Peyer's patch (tissue), 4 donors: ENCODE measurements around the gene RBBP5. TPM values are rescaled to one million over a fixed set of nuclear protein-coding genes. Genes with fewer than 3 reads are reported as not detected.

ENCODE experiments used
- DNase-seq, 3 donors: peaks; one replicate each; pipeline ENCODE4 v3.0.0-alpha.2; 2017 to 2019
- H3K27ac ChIP-seq, 4 donors: fragments of 200-600 bp; sonication (generic); one replicate each; pipeline ENCODE4 v1.5.1; 2016 to 2019
- H3K27me3 ChIP-seq, 2 donors: fragments of 200-600 bp; sonication (generic); one replicate each; pipeline ENCODE4 v1.5.1; 2019
- H3K36me3 ChIP-seq, 3 donors: fragments of 200-600 bp; sonication (generic); one replicate each; pipeline ENCODE4 v1.5.1; 2016 to 2019
- H3K4me1 ChIP-seq, 4 donors: fragments of 200-600 bp; sonication (generic); one replicate each; pipeline ENCODE4 v1.5.1; 2016 to 2019
- H3K4me3 ChIP-seq, 4 donors: fragments of 200-600 bp; sonication (generic); 1 replicate in 3 of 4; 2 replicates in 1 of 4; pipeline ENCODE4 v1.5.1; 2016 to 2019; ENCODE audit warnings: mild to moderate bottlenecking in 1 of 4
- H3K9me3 ChIP-seq, 4 donors: fragments of 200-600 bp; sonication (generic); one replicate each; pipeline ENCODE4 v1.5.1; 2016 to 2019; ENCODE audit warnings: mild to moderate bottlenecking in 1 of 4
- POLR2A ChIP-seq, 2 donors: fragments of 450-650 bp; IDR thresholded peaks; one replicate each; pipeline ENCODE4 v1.5.1; 2017; ENCODE audit warnings: antibody characterized with exemption in 2 of 2, mild to moderate bottlenecking in 2 of 2, moderate library complexity in 2 of 2
- total RNA-seq, 4 donors: library from RNA; depleted of rRNA; stranded (reverse); fragments of >200 nt; gene quantifications; one replicate each; pipeline ENCODE4 v1.1.0, GENCODE V29; 2016
- TF ChIP-seq, protein P1 (sequence below), 6 experiments: fragments of 450-650 bp in 4 of 6; fragments of 200-600 bp in 2 of 6; sonication (generic) in 1 of 6; IDR thresholded peaks; one replicate each; pipeline ENCODE4 v1.5.1; 2017 to 2019; ENCODE audit warnings: antibody characterized with exemption in 6 of 6, mild to moderate bottlenecking in 3 of 6, moderate library complexity in 1 of 6

Gene RBBP5
- total RNA-seq, 4 donors from 2014 or later: 11.9 to 21.5 (median 15.3) TPM

- TF ChIP-seq, protein P1, sequence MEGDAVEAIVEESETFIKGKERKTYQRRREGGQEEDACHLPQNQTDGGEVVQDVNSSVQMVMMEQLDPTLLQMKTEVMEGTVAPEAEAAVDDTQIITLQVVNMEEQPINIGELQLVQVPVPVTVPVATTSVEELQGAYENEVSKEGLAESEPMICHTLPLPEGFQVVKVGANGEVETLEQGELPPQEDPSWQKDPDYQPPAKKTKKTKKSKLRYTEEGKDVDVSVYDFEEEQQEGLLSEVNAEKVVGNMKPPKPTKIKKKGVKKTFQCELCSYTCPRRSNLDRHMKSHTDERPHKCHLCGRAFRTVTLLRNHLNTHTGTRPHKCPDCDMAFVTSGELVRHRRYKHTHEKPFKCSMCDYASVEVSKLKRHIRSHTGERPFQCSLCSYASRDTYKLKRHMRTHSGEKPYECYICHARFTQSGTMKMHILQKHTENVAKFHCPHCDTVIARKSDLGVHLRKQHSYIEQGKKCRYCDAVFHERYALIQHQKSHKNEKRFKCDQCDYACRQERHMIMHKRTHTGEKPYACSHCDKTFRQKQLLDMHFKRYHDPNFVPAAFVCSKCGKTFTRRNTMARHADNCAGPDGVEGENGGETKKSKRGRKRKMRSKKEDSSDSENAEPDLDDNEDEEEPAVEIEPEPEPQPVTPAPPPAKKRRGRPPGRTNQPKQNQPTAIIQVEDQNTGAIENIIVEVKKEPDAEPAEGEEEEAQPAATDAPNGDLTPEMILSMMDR (IDR thresholded peaks at IDR 0.05): no peak
- TF ChIP-seq POLR2A (IDR thresholded peaks at IDR 0.05): no peak
- Histone ChIP-seq H3K4me3 (no peak overlapping the region), H3K4me1 (no peaks in the 10 kb centered on the region), H3K27me3 (no peaks in the 10 kb centered on the region), H3K36me3 (no peaks in the 10 kb centered on the region), H3K9me3 (no peaks in the 10 kb centered on the region), H3K27ac (no peak overlapping the region)
- DNase-seq: no peak
Observed at GRCh38 chr1:205049479-205049878, 72.3 kb downstream of the RBBP5 start.

DNA sequence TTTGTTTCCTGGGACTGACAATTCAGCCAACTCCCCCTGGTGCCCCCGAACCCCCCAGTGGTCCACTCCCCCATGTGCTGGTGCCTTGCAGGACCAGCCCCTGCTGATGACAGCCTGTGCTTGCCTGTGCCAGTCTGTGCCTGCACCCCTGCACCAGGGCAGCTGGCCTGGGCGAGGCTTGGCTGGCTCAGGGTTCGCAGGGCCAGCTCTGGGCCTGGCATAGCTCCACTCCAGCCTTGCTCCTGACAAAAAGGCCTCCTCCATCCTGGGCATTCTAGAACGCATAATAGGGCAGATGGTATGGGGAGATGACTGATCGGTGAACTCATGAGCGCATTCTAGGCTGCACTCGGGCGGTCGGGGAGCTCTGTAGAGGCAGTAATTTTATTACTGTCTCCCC, 73.4 kb downstream of the RBBP5 start:
- no peaks in the 10 kb centered on the region for H3K36me3 ChIP-seq
- no peaks in the 10 kb centered on the region for H3K9me3 ChIP-seq
- no peaks in the 10 kb centered on the region for H3K4me1 ChIP-seq
- H3K27ac ChIP-seq: no peak overlapping the region
- no peak for TF ChIP-seq POLR2A (IDR thresholded peaks at IDR 0.05)
- TF ChIP-seq, protein P1 (IDR thresholded peaks at IDR 0.05): no peak
- no peak overlapping the region for H3K4me3 ChIP-seq
- no peaks in the 10 kb centered on the region for H3K27me3 ChIP-seq
- no peak for DNase-seq

DNA sequence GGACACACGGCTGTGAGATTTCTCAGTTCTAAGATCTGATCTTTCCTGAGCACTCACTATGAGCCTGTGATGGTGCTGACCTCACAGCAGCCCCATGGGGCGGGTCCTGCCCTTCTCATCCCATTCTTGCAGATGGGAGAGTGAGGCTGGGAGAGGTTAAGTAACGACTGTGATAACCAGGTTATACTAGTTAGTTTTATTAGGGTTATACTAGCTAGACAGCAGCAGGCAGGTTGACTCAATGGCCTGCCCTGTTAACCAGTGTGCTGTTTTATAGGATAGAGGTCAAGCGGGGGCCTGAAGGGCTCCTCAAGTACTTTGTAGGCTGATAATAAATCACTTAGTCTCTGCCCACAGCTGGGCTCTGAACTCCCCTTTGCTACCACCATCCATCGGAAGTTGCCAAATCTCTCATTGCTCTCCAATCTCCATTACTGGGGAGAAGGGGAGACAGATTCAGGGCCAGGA, 74.0 kb downstream of the RBBP5 start:
- Histone ChIP-seq H3K9me3 (no peaks in the 10 kb centered on the region), H3K4me1 (peaks cover 0 to 4% (median 0%) of the 10 kb centered on the region in 4 donors), H3K36me3 (no peaks in the 10 kb centered on the region), H3K27ac (no peak overlapping the region), H3K4me3 (no peak overlapping the region), H3K27me3 (peaks cover 0 to 4% of the 10 kb centered on the region in 2 donors)
- TF ChIP-seq, protein P1 (IDR thresholded peaks at IDR 0.05): no peak
- TF ChIP-seq POLR2A (IDR thresholded peaks at IDR 0.05): no peak
- no peak for DNase-seq

DNA sequence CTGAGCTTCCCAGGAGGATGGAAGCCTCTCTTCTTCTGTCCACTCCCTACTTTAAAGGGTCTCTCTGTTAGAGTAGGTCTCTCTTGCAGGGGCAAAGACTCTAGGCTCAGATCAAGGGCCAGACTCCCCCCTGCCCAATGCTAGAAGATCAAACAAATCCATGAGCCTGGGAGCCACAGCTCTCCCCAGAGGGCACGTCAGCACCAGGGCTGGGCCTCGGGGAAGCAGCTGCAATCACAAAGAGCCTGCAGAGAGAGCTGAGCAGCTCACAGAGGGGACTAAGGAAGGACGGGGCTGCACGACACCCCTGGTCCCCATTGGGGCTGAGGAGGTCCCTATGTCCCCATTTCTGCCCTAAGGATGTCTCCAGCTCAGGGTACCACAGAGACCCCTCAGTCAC, 74.9 kb downstream of the RBBP5 start:
- H3K4me3 ChIP-seq: no peak overlapping the region
- no peak overlapping the region for H3K27ac ChIP-seq
- DNase-seq: no peak
- peaks cover 0 to 6% of the 10 kb centered on the region in 2 donors for H3K27me3 ChIP-seq
- no peaks in the 10 kb centered on the region for H3K36me3 ChIP-seq
- TF ChIP-seq, protein P1 (IDR thresholded peaks at IDR 0.05): no peak
- no peak for TF ChIP-seq POLR2A (IDR thresholded peaks at IDR 0.05)
- H3K9me3 ChIP-seq: no peaks in the 10 kb centered on the region
- H3K4me1 ChIP-seq: peaks cover 0 to 7% (median 0%) of the 10 kb centered on the region in 4 donors

DNA sequence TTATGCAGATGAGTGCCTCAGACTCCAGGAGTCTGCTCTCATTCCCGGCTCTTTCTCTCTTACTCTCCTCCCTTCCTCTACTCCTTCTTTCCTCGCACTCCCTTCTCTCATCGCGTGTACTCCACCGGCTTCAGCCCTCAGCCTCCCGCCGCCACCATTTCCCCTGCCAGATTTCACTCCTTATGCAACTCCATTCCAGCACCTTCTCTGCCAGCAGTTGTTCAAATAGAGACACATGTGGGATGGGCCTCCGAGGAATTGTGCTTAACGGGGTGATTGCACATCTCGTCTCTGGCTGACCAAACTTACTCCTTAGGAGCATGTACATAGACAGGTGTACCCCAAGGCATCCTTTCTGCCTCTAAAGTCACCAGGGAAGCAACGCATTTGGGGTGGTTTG, 76.6 kb downstream of the RBBP5 start:
- peaks cover 0 to 6% of the 10 kb centered on the region in 2 donors for H3K27me3 ChIP-seq
- no peak overlapping the region for H3K27ac ChIP-seq
- no peaks in the 10 kb centered on the region for H3K9me3 ChIP-seq
- TF ChIP-seq, protein P1 (IDR thresholded peaks at IDR 0.05): no peak
- TF ChIP-seq POLR2A (IDR thresholded peaks at IDR 0.05): no peak
- H3K36me3 ChIP-seq: no peaks in the 10 kb centered on the region
- DNase-seq: no peak
- H3K4me1 ChIP-seq: peaks cover 0 to 7% (median 0%) of the 10 kb centered on the region in 4 donors
- no peak overlapping the region for H3K4me3 ChIP-seq

DNA sequence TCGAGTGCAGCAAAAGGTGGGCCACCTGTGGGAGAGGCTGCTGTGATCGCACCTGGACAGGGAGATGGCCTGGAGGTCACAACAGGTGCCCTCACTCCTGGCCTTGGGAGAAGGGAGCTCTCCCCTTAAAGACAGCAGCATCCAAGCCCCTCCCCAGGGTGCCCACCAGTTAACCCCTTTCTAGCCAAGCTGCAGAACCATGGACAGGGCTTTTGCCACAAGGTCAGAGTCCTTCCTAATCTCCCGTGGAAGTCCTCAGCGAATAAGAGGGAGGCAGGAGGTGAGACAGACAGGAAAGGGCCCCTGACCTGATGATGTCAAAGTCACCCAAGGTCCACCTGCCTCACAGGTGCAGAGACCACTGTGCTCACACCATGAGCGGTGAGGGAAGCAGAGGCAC, 77.0 kb downstream of the RBBP5 start:
- Histone ChIP-seq H3K27me3 (peaks cover 0 to 6% of the 10 kb centered on the region in 2 donors), H3K4me3 (no peak overlapping the region), H3K4me1 (peaks cover 0 to 7% (median 0%) of the 10 kb centered on the region in 4 donors), H3K36me3 (no peaks in the 10 kb centered on the region), H3K9me3 (no peaks in the 10 kb centered on the region), H3K27ac (no peak overlapping the region)
- no peak for TF ChIP-seq POLR2A (IDR thresholded peaks at IDR 0.05)
- TF ChIP-seq, protein P1 (IDR thresholded peaks at IDR 0.05): no peak
- no peak for DNase-seq
